Trophoblast cell (in vitro differentiated cells and primary cell): ENCODE measurements around the gene MIEN1.
A peak's percentile ranks its signal among the peaks of the same experiment; 100 is the strongest.

Source experiments
- DNase-seq, 2 donors: peaks; one replicate each; pipeline ENCODE4 v3.0.0-alpha.2; 2016
- H2AFZ ChIP-seq: 2 replicates; pipeline ENCODE4 v1.6.1; 2013; ENCODE audit warnings: low read length, moderate library complexity, mild to moderate bottlenecking; ENCODE audit not compliant: insufficient read depth, poor library complexity
- H2AK5ac ChIP-seq: 2 replicates; pipeline ENCODE4 v1.6.1; 2013; ENCODE audit warnings: mild to moderate bottlenecking, low read length
- H2BK120ac ChIP-seq: 2 replicates; pipeline ENCODE4 v1.6.1; 2013; ENCODE audit warnings: low read length, mild to moderate bottlenecking, moderate library complexity; ENCODE audit not compliant: insufficient read depth, poor library complexity
- H2BK12ac ChIP-seq: 2 replicates; pipeline ENCODE4 v1.6.1; 2013; ENCODE audit warnings: mild to moderate bottlenecking, low read length, moderate library complexity
- H2BK5ac ChIP-seq: 2 replicates; pipeline ENCODE4 v1.6.1; 2013; ENCODE audit warnings: low read length, low read depth, moderate library complexity, mild to moderate bottlenecking; ENCODE audit not compliant: poor library complexity
- H3K14ac ChIP-seq: 2 replicates; pipeline ENCODE4 v1.6.1; 2013; ENCODE audit warnings: mild to moderate bottlenecking, low read length
- H3K18ac ChIP-seq: 2 replicates; pipeline ENCODE4 v1.6.1; 2013; ENCODE audit warnings: mild to moderate bottlenecking, low read length
- H3K23ac ChIP-seq: 2 replicates; pipeline ENCODE4 v1.6.1; 2013; ENCODE audit warnings: low read length
- H3K27ac ChIP-seq: 2 replicates; pipeline ENCODE4 v1.5.1; 2013; ENCODE audit warnings: low read depth, mild to moderate bottlenecking, inconsistent platforms, low read length, moderate library complexity
- H3K27me3 ChIP-seq: 2 replicates; pipeline ENCODE4 v1.6.1; 2013; ENCODE audit warnings: inconsistent platforms, mild to moderate bottlenecking, low read length, moderate library complexity; ENCODE audit not compliant: insufficient read depth
- H3K36me3 ChIP-seq, 2 experiments: 1 replicate in 1 of 2; 2 replicates in 1 of 2; pipeline ENCODE4 v1.6.1; 2013; ENCODE audit warnings: low read length in 2 of 2, mild to moderate bottlenecking in 2 of 2, moderate library complexity in 1 of 2; ENCODE audit not compliant: insufficient read depth in 2 of 2, control insufficient read depth in 1 of 2
- H3K4ac ChIP-seq: 2 replicates; pipeline ENCODE4 v1.6.1; 2013; ENCODE audit warnings: low read depth, mild to moderate bottlenecking, low read length, moderate library complexity
- H3K4me1 ChIP-seq, 2 experiments: 1 replicate in 1 of 2; 2 replicates in 1 of 2; pipeline ENCODE4 v1.6.1; 2013; ENCODE audit warnings: low read length in 2 of 2, mild to moderate bottlenecking in 2 of 2, moderate library complexity in 1 of 2; ENCODE audit not compliant: insufficient read depth in 2 of 2, control insufficient read depth in 1 of 2
- H3K4me2 ChIP-seq: 2 replicates; pipeline ENCODE4 v1.6.1; 2013; ENCODE audit warnings: inconsistent platforms, mild to moderate bottlenecking, low read length, moderate library complexity
- H3K4me3 ChIP-seq: 2 replicates; pipeline ENCODE4 v1.5.1; 2013; ENCODE audit warnings: mild to moderate bottlenecking, low read depth, low read length, inconsistent platforms
- H3K79me1 ChIP-seq: one replicate; pipeline ENCODE4 v1.6.1; 2013; ENCODE audit warnings: low read length
- H3K79me2 ChIP-seq: 2 replicates; pipeline ENCODE4 v1.6.1; 2013; ENCODE audit warnings: low read length, mild to moderate bottlenecking; ENCODE audit not compliant: control insufficient read depth, insufficient read depth, poor library complexity
- H3K9ac ChIP-seq: 2 replicates; pipeline ENCODE4 v1.6.1; 2013; ENCODE audit warnings: mild to moderate bottlenecking, low read length
- H3K9me3 ChIP-seq: 2 replicates; pipeline ENCODE4 v1.6.1; 2013; ENCODE audit warnings: low read depth, mild to moderate bottlenecking, control low read depth, inconsistent platforms, low read length; ENCODE audit not compliant: insufficient read depth
- H4K12ac ChIP-seq: 2 replicates; pipeline ENCODE4 v1.6.1; 2013; ENCODE audit warnings: low read depth, mild to moderate bottlenecking, low read length, moderate library complexity
- H4K8ac ChIP-seq: 2 replicates; pipeline ENCODE4 v1.6.1; 2013; ENCODE audit warnings: low read depth, mild to moderate bottlenecking, low read length, moderate library complexity
- H4K91ac ChIP-seq: one replicate; pipeline ENCODE4 v1.6.1; 2013; ENCODE audit warnings: low read depth, mild to moderate bottlenecking, low read length, moderate library complexity
- WGBS: extraction: QIAGEN DNeasy Blood & Tissue Kit; methylation state at CpG from one replicate; pipeline ENCODE4 v1.1.7; 2013; ENCODE audit warnings: missing lambda C conversion rate; ENCODE audit not compliant: insufficient read length, insufficient coverage; ENCODE audit errors: extremely low coverage; 5-methylcytosine and 5-hydroxymethylcytosine counted together

The MIEN1 gene

DNA sequence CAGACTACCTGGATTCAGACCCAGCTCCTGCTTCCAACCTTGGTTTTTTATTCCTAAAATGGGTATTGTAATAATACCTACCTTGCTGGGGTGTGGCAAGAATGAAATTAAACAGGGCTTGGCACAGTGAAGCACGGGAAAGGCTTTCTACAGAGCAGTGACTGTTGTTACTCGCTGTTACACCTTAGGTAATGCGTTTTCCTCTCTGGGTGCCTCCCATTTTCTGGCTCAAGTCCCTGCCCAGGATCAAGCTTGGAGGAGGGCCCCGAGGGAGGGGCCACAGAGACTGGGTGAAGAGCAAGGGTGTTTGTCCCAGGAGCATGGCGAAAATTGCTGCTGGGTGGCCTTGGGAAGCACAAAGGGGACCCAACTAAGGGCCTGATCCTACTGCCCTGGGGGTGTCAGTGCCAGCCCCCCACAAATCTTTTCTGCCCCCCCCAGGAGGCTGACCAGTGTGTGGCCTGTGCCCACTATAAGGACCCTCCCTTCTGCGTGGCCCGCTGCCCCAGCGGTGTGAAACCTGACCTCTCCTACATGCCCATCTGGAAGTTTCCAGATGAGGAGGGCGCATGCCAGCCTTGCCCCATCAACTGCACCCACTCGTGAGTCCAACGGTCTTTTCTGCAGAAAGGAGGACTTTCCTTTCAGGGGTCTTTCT is 13.3 kb downstream of the MIEN1 start:
- Histone ChIP-seq H3K23ac (no peak overlapping the region), H4K8ac (no peak overlapping the region), H2BK5ac (no peak overlapping the region), H4K91ac (no peak overlapping the region), H3K27ac (no peak overlapping the region), H3K4me1 (no peaks in the 10 kb centered on the region), H3K18ac (no peak overlapping the region), H3K4me3 (no peak overlapping the region), H2BK12ac (no peak overlapping the region), H3K9ac (no peak overlapping the region), H3K36me3 (peaks cover 41 to 48% of the 10 kb centered on the region in 2 experiments), H3K4ac (no peak overlapping the region), H2AK5ac (no peak overlapping the region), H3K79me1 (no peaks in the 10 kb centered on the region), H3K4me2 (no peak overlapping the region), H4K12ac (no peak overlapping the region), H2BK120ac (no peak overlapping the region), H2AFZ (no peak overlapping the region), H3K27me3 (no peaks in the 10 kb centered on the region), H3K79me2 (no peaks in the 10 kb centered on the region), H3K9me3 (no peaks in the 10 kb centered on the region), H3K14ac (no peak overlapping the region)
- WGBS = no CpG with 5 or more reads among the region's 11 CpGs
- no peak for DNase-seq

DNA sequence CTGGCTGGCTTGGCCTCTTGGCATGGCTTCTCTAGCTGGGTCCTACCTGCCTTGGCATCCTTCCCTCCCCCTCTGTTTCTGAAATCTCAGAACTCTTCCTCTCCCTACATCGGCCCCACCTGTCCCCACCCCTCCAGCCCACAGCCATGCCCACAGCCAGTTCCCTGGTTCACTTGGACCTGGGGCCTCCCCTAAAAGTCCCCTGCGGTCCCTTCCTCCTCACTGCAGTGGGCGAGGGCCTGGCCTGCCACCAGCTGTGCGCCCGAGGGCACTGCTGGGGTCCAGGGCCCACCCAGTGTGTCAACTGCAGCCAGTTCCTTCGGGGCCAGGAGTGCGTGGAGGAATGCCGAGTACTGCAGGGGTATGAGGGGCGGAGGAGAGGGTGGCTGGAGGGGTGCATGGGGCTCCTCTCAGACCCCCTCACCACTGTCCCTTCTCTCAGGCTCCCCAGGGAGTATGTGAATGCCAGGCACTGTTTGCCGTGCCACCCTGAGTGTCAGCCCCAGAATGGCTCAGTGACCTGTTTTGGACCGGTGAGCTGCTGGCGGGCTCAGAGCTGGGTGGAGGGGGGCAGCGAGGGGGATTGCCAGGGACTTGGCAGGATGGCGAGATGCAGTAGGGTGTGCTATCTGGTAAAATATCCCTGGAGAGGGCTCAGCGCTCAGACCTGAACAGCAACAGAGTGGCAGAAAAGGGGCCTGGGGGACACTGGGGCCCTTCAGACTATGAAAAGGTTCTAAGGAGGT is 14.1 kb downstream of the MIEN1 start:
- no peak overlapping the region for H3K4me2 ChIP-seq
- H3K36me3 ChIP-seq = peaks cover 49 to 53% of the 10 kb centered on the region in 2 experiments
- no peak overlapping the region for H3K4ac ChIP-seq
- H3K27ac ChIP-seq = no peak overlapping the region
- no peak overlapping the region for H4K12ac ChIP-seq
- no peak overlapping the region for H2AFZ ChIP-seq
- no peak overlapping the region for H3K9ac ChIP-seq
- peaks cover 2% of the 10 kb centered on the region for H3K9me3 ChIP-seq
- no peaks in the 10 kb centered on the region for H3K79me1 ChIP-seq
- H2BK5ac ChIP-seq = no peak overlapping the region
- no peak overlapping the region for H3K18ac ChIP-seq
- no CpG with 5 or more reads among the region's 15 CpGs for WGBS
- no peaks in the 10 kb centered on the region for H3K27me3 ChIP-seq
- no peak overlapping the region for H2BK120ac ChIP-seq
- H3K4me3 ChIP-seq = no peak overlapping the region
- H2AK5ac ChIP-seq = no peak overlapping the region
- DNase-seq = no peak
- no peak overlapping the region for H2BK12ac ChIP-seq
- H4K91ac ChIP-seq = no peak overlapping the region
- H3K14ac ChIP-seq = no peak overlapping the region
- peak overlapping the region; percentile 73 for H3K23ac ChIP-seq
- no peaks in the 10 kb centered on the region for H3K4me1 ChIP-seq
- H4K8ac ChIP-seq = no peak overlapping the region
- H3K79me2 ChIP-seq = no peaks in the 10 kb centered on the region

DNA sequence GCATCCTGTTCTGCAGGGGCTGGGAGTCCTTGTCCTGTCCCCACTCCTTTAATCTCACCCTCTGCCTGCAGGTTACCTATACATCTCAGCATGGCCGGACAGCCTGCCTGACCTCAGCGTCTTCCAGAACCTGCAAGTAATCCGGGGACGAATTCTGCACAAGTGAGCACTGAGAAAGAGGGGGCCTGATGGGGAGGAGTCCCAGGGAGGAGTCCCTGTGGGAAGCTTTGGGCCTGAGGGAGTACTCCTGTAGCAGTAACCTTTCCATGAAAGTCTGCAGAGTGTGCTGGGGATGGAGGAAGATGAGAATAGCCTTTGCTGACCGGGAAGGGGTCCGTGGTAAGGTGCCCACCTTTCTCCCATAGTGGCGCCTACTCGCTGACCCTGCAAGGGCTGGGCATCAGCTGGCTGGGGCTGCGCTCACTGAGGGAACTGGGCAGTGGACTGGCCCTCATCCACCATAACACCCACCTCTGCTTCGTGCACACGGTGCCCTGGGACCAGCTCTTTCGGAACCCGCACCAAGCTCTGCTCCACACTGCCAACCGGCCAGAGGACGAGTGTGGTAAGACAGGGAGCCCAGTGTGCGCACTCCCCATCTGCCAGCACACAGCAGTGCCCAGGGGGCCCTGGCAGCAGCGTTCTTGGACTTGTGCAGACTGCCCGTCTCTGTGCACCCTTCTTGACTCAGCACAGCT is 14.8 kb downstream of the MIEN1 start:
- no peak for DNase-seq
- Histone ChIP-seq H4K8ac (no peak overlapping the region), H3K4me2 (no peak overlapping the region), H2AFZ (no peak overlapping the region), H2BK12ac (no peak overlapping the region), H3K23ac (no peak overlapping the region), H3K36me3 (peaks cover 51 to 53% of the 10 kb centered on the region in 2 experiments), H3K4me1 (no peaks in the 10 kb centered on the region), H3K79me2 (no peaks in the 10 kb centered on the region), H2BK120ac (no peak overlapping the region), H4K12ac (no peak overlapping the region), H2AK5ac (no peak overlapping the region), H3K18ac (no peak overlapping the region), H3K27ac (no peak overlapping the region), H3K14ac (no peak overlapping the region), H3K79me1 (no peaks in the 10 kb centered on the region), H4K91ac (no peak overlapping the region), H3K4ac (no peak overlapping the region), H3K4me3 (peak overlapping the region; percentile 4), H3K9me3 (peaks cover 2% of the 10 kb centered on the region), H2BK5ac (no peak overlapping the region), H3K27me3 (no peaks in the 10 kb centered on the region), H3K9ac (no peak overlapping the region)
- whole genome bisulfite sequencing = no CpG with 5 or more reads among the region's 18 CpGs

DNA sequence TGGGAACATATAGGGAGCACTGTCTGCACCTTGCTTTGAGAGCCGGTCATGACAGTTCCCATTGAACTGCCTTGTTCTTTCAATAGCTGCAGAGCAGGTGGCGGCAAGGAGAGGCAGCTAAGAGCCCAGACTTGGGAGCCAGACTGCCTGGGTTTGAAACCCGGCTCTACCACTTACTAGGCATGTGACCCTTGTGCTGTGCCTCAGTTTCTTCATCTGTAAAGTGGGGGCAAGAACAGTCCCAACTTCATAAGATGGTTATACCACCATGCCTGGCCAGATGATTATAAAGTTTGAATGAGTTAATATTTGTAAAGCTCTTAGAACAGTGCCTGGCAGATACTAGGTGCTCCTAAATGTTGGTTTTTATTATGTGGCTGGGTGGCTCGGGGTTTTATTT is 16.1 kb downstream of the MIEN1 start:
- no peak overlapping the region for H3K4ac ChIP-seq
- no peak overlapping the region for H3K14ac ChIP-seq
- no peak overlapping the region for H3K18ac ChIP-seq
- no peak overlapping the region for H3K27ac ChIP-seq
- no peak overlapping the region for H4K8ac ChIP-seq
- no peak overlapping the region for H2AK5ac ChIP-seq
- WGBS = no CpG with 5 or more reads among the region's 4 CpGs
- H2BK5ac ChIP-seq = no peak overlapping the region
- peaks cover 2% of the 10 kb centered on the region for H3K9me3 ChIP-seq
- H3K36me3 ChIP-seq = peaks cover 55 to 58% of the 10 kb centered on the region in 2 experiments
- no peak overlapping the region for H2BK120ac ChIP-seq
- H3K79me1 ChIP-seq = no peaks in the 10 kb centered on the region
- H3K27me3 ChIP-seq = no peaks in the 10 kb centered on the region
- H3K4me2 ChIP-seq = no peak overlapping the region
- H4K12ac ChIP-seq = no peak overlapping the region
- H2BK12ac ChIP-seq = no peak overlapping the region
- H3K23ac ChIP-seq = no peak overlapping the region
- H2AFZ ChIP-seq = no peak overlapping the region
- no peaks in the 10 kb centered on the region for H3K79me2 ChIP-seq
- H3K9ac ChIP-seq = no peak overlapping the region
- no peak overlapping the region for H4K91ac ChIP-seq
- H3K4me3 ChIP-seq = no peak overlapping the region
- H3K4me1 ChIP-seq = no peaks in the 10 kb centered on the region
- no peak for DNase-seq
